ENCODE results near the gene XIRP1.

DNA sequence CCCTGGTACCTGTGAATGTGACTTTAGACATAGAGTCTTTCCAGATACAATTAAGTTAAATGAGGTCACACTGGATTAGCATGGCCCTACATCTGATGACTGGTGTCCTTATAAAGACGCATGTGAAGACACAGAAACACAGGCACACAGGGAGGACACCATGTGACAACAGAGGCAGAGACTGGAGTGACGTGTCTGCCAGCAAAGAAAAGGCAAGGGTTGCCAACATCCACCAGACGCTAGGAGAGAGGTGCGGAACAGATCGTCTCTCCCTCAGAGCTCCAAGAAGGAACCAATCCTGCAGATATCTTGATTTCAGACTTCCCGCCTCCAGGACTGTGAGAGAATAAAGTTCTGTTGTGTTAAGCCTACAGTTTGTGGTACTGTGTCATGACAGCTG is 44.6 kb upstream of the XIRP1 start:
- TF ChIP-seq EP300 (IDR thresholded peaks at IDR 0.05) (no peak), POLR2A (IDR thresholded peaks at IDR 0.05) (no peak)

Data from ovary (tissue), 1 donor.